Right hindlimb (tissue), 1 donor: ENCODE measurements around the gene AQP7.
A peak's percentile ranks its signal among the peaks of the same experiment; 100 is the strongest.
"Not testable (repeated sequence)": the region's sequence is repeated elsewhere in the genome, so short reads cannot be mapped to it uniquely, and the experiment has no call there.

Experiments
- DNase-seq: peaks from one replicate; pipeline ENCODE4 v3.0.0-alpha.2; 2018

Gene AQP7

DNA sequence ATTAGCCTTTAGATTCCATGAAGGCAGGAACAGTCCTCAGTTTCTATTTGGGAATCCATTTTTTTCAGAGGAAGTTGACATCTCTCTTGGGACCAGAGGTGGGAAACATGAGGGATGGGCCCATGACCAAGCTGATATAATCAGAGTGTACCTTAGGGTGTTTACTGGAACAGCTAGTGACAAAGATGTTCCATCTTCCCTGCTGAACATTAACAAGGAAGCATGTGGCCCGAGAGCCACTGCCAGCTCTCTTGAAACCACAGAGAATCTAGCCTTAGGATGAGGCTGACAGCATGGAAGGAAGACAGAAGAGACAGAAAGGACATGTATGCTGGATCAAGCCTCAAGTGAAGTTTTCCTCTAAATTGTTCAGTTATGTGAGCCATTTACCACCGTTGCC is 29.1 kb upstream of the AQP7 start:
- DNase-seq = no peak

DNA sequence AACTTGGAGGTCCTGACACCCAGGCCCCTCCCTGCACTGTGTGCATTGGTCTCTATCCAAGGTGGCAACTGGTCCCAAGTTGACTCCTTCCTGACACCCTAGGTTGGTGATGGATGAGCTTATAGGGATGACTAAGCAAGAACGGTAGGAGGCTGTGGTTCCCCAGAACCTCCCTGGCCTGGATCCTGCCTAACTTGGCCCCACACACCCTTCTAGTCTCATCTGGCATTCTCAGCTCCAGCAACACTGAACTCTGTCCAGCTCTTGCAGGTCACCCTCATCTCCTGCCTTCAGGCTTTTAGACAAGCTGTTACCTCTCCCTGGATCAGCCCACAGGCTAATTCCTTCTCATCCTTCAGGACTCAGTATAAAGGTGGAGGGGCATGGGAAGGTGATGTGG is 28.6 kb upstream of the AQP7 start:
- DNase-seq = no peak

DNA sequence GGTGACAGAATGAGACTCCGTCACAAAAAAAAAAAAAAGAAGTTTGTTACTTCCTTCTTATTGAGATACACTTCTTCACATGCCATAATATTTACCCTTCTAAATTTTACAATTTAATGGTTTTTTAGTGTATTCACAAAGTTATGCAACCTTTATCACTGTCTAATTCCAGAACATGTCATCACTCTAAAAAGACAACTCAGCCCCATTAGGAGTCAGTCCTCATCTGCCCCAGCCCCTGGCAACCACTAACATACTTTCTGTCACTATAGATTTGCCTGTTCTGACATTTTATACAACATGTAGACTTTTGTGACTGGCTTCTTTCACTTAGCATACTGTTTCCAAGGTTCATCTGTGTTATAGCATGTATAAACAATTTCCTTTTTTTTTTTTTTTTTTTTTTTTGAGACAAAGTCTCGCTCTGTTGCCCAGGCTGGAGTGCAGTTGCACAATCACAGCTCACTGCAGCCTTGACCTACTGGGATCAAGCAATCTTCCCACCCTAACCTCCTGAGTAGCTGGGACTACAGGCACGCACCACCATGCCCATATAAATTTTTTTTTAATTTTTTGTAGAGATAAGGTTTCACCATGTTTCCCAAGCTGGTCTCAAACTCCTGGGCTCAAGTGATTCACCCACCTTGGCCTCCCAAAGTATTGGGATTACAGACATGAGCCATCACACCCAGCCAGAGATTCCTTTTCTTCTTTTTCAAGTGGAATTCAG is 27.1 kb upstream of the AQP7 start:
- DNase-seq = no peak

DNA sequence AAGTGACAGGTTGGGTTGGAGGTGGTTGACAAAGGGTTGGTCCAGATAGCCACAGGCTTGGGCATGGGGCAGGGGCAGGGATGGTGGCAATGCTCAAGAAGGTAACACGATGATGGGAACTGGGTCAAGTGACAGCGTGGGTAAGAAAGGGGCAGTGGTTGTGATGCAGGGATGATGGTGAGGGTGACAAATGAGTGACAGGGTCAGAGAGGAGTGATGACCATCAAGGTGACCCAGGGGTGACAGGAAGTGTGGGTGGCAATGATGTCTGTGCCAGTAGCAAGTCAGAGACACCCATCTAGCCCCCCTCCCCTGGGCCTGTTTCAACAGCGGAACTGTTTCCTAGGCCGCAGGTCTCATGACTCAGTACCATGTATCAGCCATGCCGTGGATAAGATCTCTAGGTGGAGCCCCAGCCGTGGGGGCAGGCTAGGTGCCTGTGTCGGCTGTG is 24.5 kb upstream of the AQP7 start:
- no peak for DNase-seq

DNA sequence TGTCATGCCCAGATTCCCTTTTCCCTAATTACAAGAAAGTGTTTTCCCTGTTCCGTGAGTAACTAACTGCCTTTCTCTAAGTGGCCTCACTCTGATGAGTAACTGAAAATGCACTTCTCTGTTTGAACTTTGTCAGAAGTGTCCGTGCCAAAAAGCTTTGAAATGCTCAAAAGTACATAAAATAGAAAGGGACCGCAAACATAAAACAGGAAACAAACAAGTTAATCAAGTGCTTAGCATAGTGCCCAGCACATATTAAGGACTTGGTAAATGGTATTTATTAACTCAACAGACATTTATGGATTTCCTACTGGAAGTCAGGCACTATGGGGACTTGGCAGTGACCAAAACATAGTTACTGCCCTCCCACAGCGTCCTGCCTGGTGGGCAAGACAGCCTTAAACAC is 22.8 kb upstream of the AQP7 start:
- no peak for DNase-seq

DNA sequence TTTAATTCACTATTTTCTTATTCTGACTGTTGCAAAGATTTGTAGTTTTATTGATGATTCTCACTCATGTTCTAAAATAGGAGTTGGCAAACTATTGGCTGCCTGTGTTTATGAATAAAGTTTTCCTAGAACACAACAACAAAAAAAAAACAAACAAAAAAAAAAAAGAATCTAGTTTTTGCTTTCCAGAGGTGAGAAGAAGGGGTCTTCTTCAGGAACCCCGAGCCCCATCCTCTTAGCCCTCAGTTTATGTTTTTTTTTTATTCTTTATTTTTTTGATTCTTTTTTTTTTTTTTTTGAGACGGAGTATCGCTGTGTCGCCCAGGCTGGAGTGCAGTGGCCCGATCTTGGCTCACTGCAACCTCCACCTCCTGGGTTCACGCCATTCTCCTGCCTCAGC is 22.1 kb upstream of the AQP7 start:
- not testable (repeated sequence) for DNase-seq

DNA sequence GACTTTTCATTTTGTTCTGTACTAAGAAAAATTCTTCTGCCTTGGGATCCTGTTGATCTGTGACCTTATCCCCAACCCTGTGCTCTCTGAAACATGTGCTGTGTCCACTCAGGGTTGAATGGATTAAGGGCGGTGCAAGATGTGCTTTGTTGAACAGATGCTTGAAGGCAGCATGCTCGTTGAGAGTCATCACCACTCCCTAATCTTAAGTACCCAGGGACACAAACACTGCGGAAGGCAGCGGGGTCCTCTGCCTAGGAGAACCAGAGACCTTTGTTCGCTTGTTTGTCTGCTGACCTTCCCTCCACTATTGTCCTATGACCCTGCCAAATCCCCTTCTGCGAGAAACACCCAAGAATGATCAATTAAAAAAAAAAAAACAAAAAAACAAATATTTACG is 21.7 kb upstream of the AQP7 start:
- not testable (repeated sequence) for DNase-seq

DNA sequence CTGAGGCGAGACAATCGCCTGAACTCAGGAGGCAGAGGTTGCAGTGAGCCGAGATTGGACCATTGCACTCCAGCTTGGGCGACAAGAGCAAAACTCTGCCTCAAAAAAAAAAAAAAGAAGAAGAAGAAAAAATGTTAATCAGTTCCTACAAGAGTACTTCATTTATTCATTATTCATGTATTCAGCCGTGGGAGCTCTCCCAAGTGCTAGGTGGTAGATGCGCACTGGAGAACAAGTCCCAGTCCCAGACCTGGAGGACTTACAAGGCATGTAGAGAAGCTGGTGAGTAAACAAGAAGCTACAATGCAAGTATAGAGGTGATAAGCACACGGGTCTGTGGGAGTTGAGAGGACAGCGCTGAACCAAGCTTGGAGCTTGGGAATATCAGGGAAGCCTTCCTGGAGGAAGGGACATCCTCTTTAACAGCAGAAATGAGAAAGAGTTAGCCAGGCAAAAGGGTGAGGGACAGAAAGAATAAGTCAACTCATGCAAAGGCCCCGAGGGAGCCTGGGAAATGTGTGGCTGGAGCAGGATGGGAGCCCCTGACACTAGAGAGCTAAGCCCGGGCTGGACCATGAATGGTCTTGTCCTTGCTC is 17.4 kb upstream of the AQP7 start:
- no peak for DNase-seq

DNA sequence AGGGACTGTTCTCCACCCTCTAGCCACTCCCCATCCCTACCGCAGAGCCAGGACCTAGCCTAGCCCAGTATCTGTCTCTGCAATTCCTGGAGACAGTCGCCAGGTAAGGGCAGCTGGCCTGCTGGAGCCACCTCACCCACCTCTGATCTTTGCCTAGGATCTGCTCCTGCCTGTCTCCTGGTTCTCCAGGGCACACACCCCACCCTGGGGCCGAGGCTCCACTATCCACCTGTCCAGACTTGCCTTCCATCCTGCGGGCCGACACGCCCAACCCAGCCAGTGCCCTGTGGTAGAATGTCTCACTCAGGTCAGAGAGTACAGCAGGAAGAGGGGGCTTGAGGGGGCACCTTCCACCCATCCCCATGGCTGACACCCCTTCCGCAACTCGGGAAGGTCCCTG is 15.7 kb upstream of the AQP7 start:
- DNase-seq = no peak

DNA sequence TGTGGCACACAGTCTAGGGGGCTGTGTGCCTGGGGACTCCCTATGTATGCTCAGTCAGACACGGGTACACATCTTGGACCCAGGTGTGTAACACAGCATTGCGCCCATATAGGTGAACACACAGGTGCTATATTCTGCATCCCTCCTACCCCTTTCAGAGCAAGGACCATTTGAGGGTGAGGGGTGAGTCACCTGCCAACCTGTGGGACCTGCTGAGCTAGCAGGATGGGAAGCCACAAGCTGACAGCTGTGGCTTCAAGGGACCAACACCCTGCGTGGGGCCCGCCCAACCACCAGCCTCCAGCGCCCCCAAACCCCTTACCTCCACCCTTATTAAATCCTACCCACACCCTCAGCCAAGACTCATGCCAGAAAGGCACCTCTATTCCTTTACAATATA is 14.6 kb upstream of the AQP7 start:
- no peak for DNase-seq

DNA sequence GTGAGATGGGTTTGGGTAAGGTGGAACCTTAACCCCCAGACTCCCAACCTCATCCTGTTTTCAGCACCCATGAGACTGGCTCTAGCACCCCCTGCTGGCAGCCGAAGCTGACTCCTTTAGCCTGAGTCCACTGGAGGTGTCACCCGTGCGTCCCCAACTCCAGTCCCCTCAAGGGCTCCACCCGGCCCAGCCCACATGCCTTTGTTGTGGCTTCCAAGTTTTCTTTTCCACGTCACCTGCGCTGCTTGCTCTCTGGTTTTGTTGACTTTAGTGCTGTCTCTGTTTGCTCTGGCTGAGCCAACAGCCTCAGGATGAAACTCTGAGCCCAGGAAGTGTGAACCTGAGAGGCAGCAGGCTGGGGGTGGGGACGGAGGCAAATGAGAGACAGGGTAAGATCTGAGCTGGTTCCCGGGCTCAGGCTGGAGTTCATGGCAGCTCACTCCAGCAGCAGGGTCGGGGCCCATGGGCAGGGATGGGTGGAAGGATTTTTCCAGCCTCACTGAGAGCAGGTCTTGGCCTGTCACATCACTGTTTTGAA is 13.2 kb upstream of the AQP7 start:
- DNase-seq = peak; percentile 46

DNA sequence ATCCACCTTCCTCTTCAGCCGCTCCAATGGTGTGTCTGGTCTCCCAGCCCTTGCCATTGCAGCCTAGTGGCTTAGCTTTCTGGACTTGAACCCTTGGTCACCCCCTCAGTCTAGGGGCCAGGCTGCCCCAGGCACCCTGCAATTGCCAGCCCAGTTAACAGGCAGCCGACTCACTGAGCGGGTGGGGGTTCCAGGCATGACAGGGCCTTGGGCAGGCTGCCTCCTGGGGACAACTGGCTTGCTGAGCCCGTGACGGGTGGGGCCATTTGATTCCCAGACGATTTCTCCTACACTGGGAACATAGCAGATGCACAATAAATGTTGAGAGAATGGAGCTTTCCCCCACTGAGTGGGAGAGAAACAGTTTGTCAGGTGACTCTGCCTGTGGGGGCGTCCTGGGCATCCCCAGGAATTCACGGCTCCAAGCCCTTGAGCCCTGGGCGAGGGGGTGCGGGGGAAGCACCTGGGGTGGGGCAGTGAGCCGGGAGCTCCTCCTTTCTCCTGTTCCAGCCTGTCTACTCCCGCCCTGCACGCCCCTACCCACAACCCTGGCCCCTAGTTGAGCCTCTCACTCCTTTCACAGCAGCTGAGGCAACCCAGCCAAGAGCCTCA is 12.6 kb upstream of the AQP7 start:
- DNase-seq = no peak

DNA sequence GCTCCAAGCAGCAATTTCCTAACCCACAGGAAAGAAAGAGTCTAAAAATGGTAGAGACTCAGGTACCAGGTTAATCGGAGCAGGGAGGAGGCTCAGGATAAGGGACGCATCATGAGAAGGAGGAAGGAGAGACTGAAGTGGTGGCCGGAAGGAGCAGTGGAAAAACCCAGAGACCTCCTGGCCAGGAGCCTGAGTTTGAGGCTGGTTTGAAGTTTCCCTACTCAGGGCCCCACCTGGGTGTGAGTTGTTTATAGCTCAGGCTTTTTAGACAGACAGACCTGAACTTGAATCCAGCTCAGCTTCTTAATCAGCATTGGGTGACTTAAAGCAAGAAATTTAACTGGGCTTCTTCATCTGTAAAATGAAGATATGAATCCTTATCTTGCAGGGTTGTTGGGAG is 11.9 kb upstream of the AQP7 start:
- DNase-seq = no peak

DNA sequence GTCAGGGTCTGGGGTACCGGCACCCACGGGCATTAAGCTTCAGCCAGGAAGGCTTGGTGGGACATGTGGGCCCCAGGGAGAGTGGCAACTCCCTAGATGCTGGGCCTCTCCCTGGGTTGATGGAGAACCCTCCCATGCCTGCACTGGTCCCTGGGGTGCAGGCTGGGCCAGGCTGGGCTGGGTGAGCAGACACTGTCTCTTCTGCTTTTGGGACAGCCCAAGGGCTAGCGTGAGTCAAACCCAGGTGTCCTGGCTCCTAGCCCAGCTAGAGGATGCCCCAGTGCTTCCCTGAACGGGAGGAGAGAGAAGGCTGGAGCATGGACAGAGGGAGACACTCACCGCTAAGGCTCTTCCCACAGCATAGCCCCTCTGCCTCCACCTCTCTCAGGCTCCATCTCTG is 5.7 kb upstream of the AQP7 start:
- DNase-seq = no peak

DNA sequence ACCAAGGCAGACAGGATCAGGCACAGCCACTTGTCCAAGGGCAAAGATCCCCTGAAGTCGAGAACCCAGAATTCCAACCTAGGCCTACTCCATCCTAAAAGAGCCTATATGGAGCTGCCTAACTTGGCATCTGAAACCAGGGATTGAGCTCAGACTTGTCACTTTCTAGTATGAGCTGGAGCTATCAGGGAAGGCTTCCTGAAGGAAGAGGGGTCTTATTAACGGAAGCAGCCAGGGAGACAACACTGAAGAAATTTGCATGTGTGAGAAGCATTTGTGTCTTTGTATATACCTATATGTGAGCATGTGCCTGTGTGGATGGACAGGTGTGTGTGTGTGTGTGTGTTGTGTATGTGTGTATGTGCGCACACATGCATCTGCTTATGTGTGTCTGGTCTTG is 4.7 kb upstream of the AQP7 start:
- DNase-seq = no peak

DNA sequence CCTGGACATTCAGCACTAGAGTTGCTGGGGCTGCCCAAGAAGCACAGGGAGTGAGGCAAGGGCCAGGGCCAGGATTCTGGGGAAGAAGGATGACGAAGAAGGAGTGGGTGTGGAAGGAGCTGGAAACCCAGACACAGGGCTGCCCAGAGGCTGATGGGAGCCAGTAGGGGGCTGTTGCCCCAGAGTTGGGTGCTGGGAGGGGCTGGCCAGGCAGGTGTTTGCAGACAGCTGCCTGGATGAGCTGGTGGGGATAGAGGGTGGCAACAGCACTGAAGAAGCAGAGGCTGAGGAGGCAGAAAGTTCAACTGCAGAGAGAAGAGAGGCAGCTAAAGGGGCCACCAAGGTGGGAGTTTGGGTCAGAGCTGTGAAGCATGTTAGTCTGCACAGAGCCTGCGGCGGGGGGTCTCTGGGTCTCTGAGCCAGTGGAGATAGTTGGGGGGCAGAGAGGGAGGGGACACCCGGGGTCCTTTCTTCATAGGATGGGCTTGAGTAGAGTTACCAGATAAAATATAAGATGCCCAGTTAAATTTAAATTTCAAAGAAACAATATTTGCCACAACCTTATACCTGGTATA is 2.5 kb upstream of the AQP7 start:
- DNase-seq = no peak

DNA sequence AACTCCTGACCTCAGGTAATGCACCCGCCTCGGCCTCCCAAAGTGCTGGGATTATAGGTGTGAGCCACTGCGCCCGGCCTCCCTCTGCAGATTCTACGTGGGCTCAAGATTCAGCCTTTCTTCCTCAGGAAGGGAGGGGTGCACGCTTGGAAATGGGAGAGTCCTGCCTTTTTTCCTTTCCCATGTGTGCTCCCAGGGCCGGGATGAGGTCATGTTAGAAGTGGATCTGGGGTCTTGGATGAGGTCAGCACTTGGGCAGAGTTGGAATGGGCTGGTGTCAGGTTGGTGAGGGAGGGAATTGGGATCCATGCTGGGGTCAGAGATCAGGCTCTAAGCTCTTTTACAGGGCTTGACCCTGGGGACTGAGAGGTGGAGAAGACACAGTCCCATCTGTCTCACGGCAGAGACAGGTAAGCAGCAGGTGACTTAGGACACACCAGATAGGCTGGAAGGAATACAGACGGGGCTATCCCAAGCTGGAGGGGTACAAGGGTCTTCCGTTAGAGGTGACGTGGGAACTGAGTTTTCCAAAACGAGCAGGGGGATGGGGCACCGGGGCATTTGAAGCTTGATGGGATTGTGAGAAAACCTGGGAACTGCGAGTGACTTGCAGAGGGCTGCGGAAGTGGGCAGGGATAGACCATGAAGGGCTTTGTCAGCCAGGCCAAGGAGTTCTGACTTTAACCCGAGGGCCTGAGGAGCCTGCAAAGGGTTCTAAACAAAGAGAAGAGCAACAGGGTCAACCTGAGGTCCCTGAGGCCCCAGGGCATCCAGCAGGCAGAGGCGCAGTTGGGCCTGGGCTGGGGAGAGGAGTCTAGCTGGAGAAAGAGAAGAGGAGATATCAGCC is 1.8 kb upstream of the AQP7 start:
- DNase-seq = no peak

DNA sequence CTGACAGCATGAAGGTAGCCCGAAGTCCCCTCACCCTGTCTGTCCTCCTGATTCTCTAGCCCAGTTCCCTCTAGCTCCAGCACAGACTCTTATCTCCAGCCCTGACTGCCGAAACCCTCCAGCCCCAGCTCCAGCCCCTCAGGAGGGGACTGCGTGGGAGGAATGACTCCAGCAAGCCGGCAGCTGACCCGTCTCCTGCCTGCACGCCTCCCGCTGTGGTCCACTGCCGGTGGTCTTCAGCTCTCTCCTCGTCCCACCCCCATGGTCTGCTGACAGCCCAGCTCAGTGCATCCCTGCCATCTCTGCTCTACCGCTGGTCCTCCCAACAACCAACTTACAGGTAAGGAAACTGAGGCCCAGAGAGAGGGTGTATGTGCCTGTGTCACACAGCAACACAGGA is 559 bp downstream of the AQP7 start:
- not testable (repeated sequence) for DNase-seq

DNA sequence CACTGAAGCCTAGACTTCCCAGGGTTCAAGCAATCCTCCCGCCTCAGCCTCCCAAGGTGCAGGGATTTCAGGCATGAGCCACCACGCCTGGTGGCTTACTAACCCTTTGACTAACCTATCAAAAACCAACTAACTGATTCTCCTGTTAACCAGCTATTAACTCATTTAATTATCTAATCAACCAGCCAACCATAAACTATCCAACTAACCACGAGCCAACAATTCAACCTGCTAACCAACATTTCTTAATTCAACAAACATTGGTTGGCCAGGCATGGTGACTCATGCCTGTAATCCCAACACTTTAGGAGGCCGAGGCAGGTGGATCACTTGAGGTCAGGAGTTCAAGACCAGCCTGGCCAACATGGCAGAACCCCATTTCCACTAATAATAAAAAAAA is 3.3 kb downstream of the AQP7 start:
- not testable (repeated sequence) for DNase-seq

DNA sequence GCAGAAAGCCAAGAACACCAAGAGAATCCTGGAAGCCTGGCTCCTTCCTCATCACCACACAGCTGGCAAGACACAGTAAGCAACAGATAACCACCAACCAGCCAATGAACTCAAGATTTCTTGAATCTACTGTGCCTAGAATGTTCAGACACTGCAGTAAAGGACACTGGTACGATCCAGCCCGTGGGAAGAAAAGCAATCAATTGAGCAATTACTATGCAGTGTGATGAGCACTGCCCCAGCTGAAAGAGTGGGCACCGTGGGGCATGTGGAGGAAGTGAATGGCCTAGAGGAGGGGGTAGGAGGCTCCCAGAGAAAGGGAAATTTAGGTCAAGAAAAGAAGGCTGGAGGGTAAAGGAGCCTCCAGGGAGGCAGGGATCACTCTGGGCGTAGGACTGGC is 4.6 kb downstream of the AQP7 start:
- DNase-seq = not testable (repeated sequence)

DNA sequence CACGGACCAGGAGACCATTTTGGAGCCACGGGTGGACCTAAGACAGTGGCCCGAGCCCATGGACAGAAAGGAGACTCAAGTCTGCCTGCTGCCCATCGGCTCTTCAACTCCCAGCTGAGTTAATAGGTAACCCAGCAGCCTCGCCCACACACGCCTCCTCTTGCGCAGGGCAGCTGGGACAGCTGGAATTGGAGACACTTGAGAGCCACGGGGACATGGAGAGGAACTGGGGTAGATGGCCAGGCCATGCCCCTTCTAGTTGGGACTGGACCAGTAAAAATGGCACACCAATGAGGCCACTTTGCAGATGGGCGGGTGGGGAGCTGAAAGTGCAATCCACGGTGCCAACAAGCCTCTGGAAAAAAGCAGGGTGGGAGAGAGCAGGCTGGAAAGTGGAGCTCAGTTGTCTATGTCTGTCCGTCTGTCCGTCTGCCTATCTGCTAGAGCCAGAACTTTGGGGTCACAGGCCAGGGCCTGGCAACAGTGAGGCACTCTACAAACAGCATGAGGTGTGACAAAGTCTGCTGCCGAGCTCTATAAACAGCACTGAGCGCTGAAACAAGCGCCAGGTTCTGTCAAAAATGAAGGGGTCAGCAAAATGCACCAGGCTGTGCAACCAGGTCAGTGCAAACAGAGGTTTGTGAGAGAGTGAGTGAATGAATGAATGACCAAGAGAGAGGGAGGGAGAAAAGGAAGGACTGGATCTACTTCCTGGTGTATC is 7.0 kb downstream of the AQP7 start:
- not testable (repeated sequence) for DNase-seq

DNA sequence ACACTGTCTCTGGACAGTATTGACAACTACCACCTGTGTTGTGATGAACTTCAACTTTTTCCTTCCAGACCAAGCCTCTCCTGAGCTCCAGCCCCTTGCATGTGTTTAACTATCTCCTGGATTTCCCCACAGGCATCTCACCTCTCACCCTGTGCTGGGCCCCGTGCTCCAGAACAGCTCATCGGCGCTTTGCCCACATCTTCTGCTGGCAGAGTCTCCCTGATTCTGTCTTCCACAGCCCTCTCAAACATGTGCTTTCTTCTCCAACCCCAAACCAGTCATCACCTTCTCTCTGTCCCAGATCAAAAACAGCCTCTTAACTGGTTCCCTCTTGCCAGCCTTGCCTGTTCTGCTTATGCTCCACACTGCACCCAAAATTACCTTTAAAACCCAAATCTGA is 8.4 kb downstream of the AQP7 start:
- not testable (repeated sequence) for DNase-seq
